Neural progenitor cell (in vitro differentiated cells): Measurements from ENCODE around the gene ARHGEF19. TPM values are rescaled to one million over a fixed set of nuclear protein-coding genes. Genes with fewer than 3 reads are reported as not detected.
A peak's percentile ranks its signal among the peaks of the same experiment; 100 is the strongest.
"Not testable (repeated sequence)": the region's sequence is repeated elsewhere in the genome, so short reads cannot be mapped to it uniquely, and the experiment has no call there.

ENCODE experiments used
- DNase-seq: peaks from one replicate; pipeline ENCODE4 v3.0.0-alpha.2; 2016; ENCODE audit warnings: low spot score
- H2AFZ ChIP-seq: fragments of 200-600 bp; sonication (generic); replicated peaks from 2 replicates; pipeline ENCODE4 v1.6.1; 2016; ENCODE audit warnings: antibody characterized with exemption
- H3F3A ChIP-seq: fragments of 200-600 bp; sonication (generic); 2 replicates; pipeline ENCODE4 v1.6.1; 2016; ENCODE audit warnings: antibody characterized with exemption, low read depth
- H3K27ac ChIP-seq: fragments of 200-600 bp; sonication (generic); 2 replicates; pipeline ENCODE4 v1.5.1; 2016; ENCODE audit warnings: mild to moderate bottlenecking
- H3K27me3 ChIP-seq: fragments of 200-600 bp; sonication (generic); 2 replicates; pipeline ENCODE4 v1.6.1; 2016; ENCODE audit warnings: mild to moderate bottlenecking, moderate library complexity
- H3K36me3 ChIP-seq: fragments of 200-600 bp; sonication (generic); 2 replicates; pipeline ENCODE4 v1.5.1; 2016
- H3K4me1 ChIP-seq: fragments of 200-600 bp; sonication (generic); 2 replicates; pipeline ENCODE4 v1.6.1; 2016; ENCODE audit warnings: mixed run types
- H3K4me2 ChIP-seq: fragments of 200-600 bp; sonication (generic); 2 replicates; pipeline ENCODE4 v1.6.1; 2016
- H3K4me3 ChIP-seq: fragments of 200-600 bp; sonication (generic); 2 replicates; pipeline ENCODE4 v1.5.1; 2016
- H3K79me2 ChIP-seq: fragments of 200-600 bp; sonication (generic); 2 replicates; pipeline ENCODE4 v1.6.1; 2016; ENCODE audit warnings: low read depth
- H3K9ac ChIP-seq: fragments of 200-600 bp; sonication (generic); 2 replicates; pipeline ENCODE4 v1.6.1; 2016
- H3K9me3 ChIP-seq: fragments of 200-600 bp; sonication (generic); 2 replicates; pipeline ENCODE4 v1.5.1; 2016; ENCODE audit warnings: low read depth
- H4K20me1 ChIP-seq: fragments of 200-600 bp; sonication (generic); 2 replicates; pipeline ENCODE4 v1.6.1; 2016; ENCODE audit warnings: low read depth
- H3K27ac Mint-ChIP-seq: 3 replicates; pipeline ENCODE4 v1.8.0; 2021; ENCODE audit warnings: mixed read lengths
- H3K27me3 Mint-ChIP-seq: 2 replicates; pipeline ENCODE4 v1.8.0; 2022; ENCODE audit warnings: low read depth, mild to moderate bottlenecking, inconsistent platforms, moderate library complexity, mixed read lengths; ENCODE audit not compliant: insufficient read depth
- H3K36me3 Mint-ChIP-seq: 3 replicates; pipeline ENCODE4 v1.8.0; 2021; ENCODE audit warnings: mixed read lengths
- H3K4me1 Mint-ChIP-seq: 3 replicates; pipeline ENCODE4 v1.8.0; 2021; ENCODE audit warnings: mixed read lengths
- H3K4me3 Mint-ChIP-seq: 3 replicates; pipeline ENCODE4 v1.8.0; 2021; ENCODE audit warnings: mild to moderate bottlenecking, moderate library complexity, mixed read lengths
- H3K9me3 Mint-ChIP-seq: 3 replicates; pipeline ENCODE4 v1.8.0; 2020; ENCODE audit warnings: mixed read lengths
- EZH2 ChIP-seq: fragments of 200-600 bp; sonication (generic); IDR thresholded peaks from 2 replicates; pipeline ENCODE4 v1.6.1; 2017; ENCODE audit warnings: antibody characterized with exemption, mild to moderate bottlenecking, moderate library complexity
- EZH2phosphoT487 ChIP-seq: fragments of 200-600 bp; sonication (generic); IDR thresholded peaks from 2 replicates; pipeline ENCODE4 v1.6.1; 2017; ENCODE audit warnings: antibody characterized with exemption
- total RNA-seq: library from RNA; depleted of rRNA; stranded (reverse); fragments of >200 nt; gene quantifications from 2 replicates; pipeline ENCODE4 v1.2.3, GENCODE V29; 2015; ENCODE audit warnings: low replicate concordance
- TF ChIP-seq, protein P1 (sequence below): fragments of 200-600 bp; sonication (generic); IDR thresholded peaks from 2 replicates; pipeline ENCODE4 v1.5.1; 2017; ENCODE audit warnings: antibody characterized with exemption, mild to moderate bottlenecking

ARHGEF19 gene
- total RNA-seq, 1 donor from 2014 or later: 10.9 TPM

DNA sequence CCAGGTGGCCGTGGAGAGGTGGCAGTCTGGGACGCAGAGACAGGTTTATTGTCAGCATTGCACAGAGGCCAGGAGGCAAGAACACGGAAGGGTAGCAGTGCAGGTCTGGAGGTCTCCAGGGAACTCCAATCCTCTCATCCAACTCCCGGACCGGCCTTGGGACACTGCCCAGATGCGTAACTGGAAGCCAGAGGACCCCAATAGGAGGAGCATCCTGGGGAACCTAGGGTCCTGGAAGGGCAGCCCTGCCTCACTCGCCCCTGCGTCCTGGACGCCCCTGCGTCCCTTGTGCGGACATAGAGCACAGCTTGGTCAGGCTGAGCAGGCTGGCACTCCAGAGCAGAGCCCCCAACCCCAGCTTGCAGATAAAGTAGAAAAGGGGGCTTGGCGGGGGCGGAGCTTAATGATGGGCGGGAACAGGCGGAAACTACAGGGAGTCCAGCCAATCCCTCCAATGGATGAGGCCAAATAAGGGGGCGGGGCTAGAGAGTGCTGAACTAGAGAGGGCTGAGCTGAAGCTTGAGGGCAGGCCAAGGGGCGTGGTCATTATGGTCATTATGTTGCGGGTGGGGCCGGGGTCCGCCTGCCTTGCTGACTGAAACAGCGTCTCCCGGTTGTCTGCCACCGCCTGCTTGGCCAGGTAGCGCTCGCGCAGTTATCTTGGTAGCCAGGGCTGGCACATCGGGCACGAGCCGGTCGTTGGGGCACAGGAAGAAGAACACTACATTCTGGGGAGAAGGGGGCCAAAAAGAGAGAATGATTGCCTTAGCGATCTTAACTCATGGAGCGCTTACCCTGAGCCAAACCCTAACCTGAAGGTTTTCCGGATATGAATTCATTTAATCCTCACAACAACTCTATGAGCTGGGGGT lies 3.7 kb upstream of the ARHGEF19 start:
- TF ChIP-seq, protein P1, sequence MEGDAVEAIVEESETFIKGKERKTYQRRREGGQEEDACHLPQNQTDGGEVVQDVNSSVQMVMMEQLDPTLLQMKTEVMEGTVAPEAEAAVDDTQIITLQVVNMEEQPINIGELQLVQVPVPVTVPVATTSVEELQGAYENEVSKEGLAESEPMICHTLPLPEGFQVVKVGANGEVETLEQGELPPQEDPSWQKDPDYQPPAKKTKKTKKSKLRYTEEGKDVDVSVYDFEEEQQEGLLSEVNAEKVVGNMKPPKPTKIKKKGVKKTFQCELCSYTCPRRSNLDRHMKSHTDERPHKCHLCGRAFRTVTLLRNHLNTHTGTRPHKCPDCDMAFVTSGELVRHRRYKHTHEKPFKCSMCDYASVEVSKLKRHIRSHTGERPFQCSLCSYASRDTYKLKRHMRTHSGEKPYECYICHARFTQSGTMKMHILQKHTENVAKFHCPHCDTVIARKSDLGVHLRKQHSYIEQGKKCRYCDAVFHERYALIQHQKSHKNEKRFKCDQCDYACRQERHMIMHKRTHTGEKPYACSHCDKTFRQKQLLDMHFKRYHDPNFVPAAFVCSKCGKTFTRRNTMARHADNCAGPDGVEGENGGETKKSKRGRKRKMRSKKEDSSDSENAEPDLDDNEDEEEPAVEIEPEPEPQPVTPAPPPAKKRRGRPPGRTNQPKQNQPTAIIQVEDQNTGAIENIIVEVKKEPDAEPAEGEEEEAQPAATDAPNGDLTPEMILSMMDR: no peak
- no peak for TF ChIP-seq EZH2
- H3K4me1 Mint-ChIP-seq: peaks cover 33% of the 10 kb centered on the region
- H3K9me3 Mint-ChIP-seq: no peaks in the 10 kb centered on the region
- Histone ChIP-seq H3K4me2 (peak overlapping the region; percentile 90), H3K79me2 (no peaks in the 10 kb centered on the region), H3K4me3 (peak overlapping the region; percentile 48), H3K27ac (no peak overlapping the region), H3K9ac (no peak overlapping the region), H3K27me3 (peaks cover 42% of the 10 kb centered on the region), H3K36me3 (no peaks in the 10 kb centered on the region), H4K20me1 (no peaks in the 10 kb centered on the region), H3K9me3 (no peaks in the 10 kb centered on the region), H2AFZ (peak overlapping the region; percentile 44), H3F3A (peaks cover 15% of the 10 kb centered on the region), H3K4me1 (peaks cover 14% of the 10 kb centered on the region)
- H3K4me3 Mint-ChIP-seq: peak overlapping the region; percentile 87
- peak; percentile 100 for DNase-seq
- H3K27ac Mint-ChIP-seq: no peak overlapping the region
- H3K36me3 Mint-ChIP-seq: no peaks in the 10 kb centered on the region
- peaks cover 26% of the 10 kb centered on the region for H3K27me3 Mint-ChIP-seq

DNA sequence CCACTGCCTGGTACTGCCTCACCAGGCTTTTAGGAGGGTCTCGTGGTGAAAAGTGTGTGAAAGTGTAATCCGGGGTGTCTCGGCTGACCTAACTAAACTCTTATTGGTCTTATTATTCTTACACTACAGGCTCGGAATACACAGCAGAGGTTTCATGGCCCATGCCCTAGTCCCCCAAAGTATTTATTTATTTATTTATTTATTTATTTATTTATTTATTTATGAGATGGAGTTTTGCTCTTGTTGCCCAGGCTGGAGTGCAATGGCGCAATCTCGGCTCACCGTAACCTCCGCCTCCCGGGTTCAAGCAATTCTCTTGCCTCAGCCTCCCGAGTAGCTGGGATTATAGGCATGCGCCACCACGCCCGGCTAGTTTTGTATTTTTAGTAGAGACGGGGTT lies 2.8 kb upstream of the ARHGEF19 start:
- H3K36me3 ChIP-seq, H3K9ac ChIP-seq, H4K20me1 ChIP-seq, H3K27ac ChIP-seq, H3K27ac Mint-ChIP-seq, H3K4me3 ChIP-seq, H3K4me3 Mint-ChIP-seq, H3K36me3 Mint-ChIP-seq, H3K9me3 ChIP-seq, DNase-seq, H2AFZ ChIP-seq, H3K79me2 ChIP-seq, H3K4me2 ChIP-seq, H3K9me3 Mint-ChIP-seq: not testable (repeated sequence)
- H3K4me1 Mint-ChIP-seq: peaks cover 37% of the 10 kb centered on the region
- peaks cover 19% of the 10 kb centered on the region for H3F3A ChIP-seq
- peaks cover 23% of the 10 kb centered on the region for H3K27me3 Mint-ChIP-seq
- peaks cover 15% of the 10 kb centered on the region for H3K4me1 ChIP-seq
- H3K27me3 ChIP-seq: peaks cover 36% of the 10 kb centered on the region

DNA sequence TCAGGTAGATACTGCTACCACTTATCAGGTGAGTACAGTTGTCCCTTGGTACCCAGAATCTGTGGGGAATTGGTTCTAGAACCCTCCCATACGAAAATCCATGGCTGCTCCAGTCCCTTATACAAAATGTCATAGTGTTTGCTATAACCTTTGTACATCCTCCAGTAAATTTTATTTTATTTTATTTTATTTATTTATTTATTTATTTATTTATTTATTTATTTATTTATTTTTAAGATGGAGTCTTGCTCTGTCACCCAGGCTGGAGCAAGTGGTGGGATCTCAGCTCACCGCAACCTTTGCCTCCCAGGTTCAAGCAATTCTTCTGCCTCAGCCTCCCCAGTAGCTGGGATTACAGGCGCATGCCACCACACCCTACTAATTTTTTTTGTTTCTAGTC lies 1.1 kb upstream of the ARHGEF19 start:
- H2AFZ ChIP-seq, H3K4me3 ChIP-seq, H3K79me2 ChIP-seq, DNase-seq, H3K9me3 ChIP-seq, H3K9me3 Mint-ChIP-seq, H3K27ac ChIP-seq, H3K4me3 Mint-ChIP-seq, H3K9ac ChIP-seq, H3K36me3 Mint-ChIP-seq, H3K36me3 ChIP-seq, H3K4me2 ChIP-seq, H3K27ac Mint-ChIP-seq, H4K20me1 ChIP-seq: not testable (repeated sequence)
- H3K4me1 Mint-ChIP-seq: peaks cover 40% of the 10 kb centered on the region
- peaks cover 20% of the 10 kb centered on the region for H3K4me1 ChIP-seq
- peaks cover 21% of the 10 kb centered on the region for H3F3A ChIP-seq
- peaks cover 21% of the 10 kb centered on the region for H3K27me3 ChIP-seq
- H3K27me3 Mint-ChIP-seq: peaks cover 19% of the 10 kb centered on the region

DNA sequence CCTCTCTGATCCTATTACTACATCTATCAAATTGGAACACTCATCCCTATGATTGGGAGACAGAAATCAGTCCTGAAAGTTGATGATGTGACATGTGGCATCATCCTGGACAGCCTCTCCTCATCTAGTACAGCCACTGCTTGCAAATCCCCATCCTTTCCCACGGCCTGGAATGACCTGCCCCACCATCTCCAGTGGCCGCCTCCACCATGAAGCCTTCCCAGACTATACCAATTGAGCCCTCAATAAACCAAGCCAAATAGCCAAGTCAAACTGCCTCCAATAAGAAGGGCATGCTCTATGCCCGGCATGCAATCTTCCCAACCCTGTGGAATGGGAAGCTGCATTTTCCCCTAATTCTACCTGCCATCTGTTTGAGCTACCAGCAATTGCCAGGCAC lies 561 bp upstream of the ARHGEF19 start:
- TF ChIP-seq, protein P1: no peak
- no peak for TF ChIP-seq EZH2
- TF ChIP-seq EZH2phosphoT487: no peak
- peaks cover 16% of the 10 kb centered on the region for H3K27me3 Mint-ChIP-seq
- H3K27ac Mint-ChIP-seq: peak overlapping the region; percentile 8
- peaks cover 37% of the 10 kb centered on the region for H3K4me1 Mint-ChIP-seq
- Histone ChIP-seq H3K4me3 (no peak overlapping the region), H3K4me2 (no peak overlapping the region), H4K20me1 (no peaks in the 10 kb centered on the region), H2AFZ (peak overlapping the region; percentile 82), H3K27me3 (peaks cover 19% of the 10 kb centered on the region), H3F3A (peaks cover 21% of the 10 kb centered on the region), H3K27ac (no peak overlapping the region), H3K9me3 (no peaks in the 10 kb centered on the region), H3K79me2 (no peaks in the 10 kb centered on the region), H3K36me3 (no peaks in the 10 kb centered on the region), H3K4me1 (peaks cover 20% of the 10 kb centered on the region), H3K9ac (no peak overlapping the region)
- no peak for DNase-seq
- H3K36me3 Mint-ChIP-seq: no peaks in the 10 kb centered on the region
- H3K9me3 Mint-ChIP-seq: no peaks in the 10 kb centered on the region
- no peak overlapping the region for H3K4me3 Mint-ChIP-seq
